Fibroblast of pulmonary artery (primary cell): ENCODE results near the gene RCC1.
"Not testable (repeated sequence)": the region's sequence is repeated elsewhere in the genome, so short reads cannot be mapped to it uniquely, and the experiment has no call there.

Source experiments
- DNase-seq: peaks from one replicate; pipeline ENCODE4 v3.0.0-alpha.2; 2010; ENCODE audit warnings: low read depth
- H3K4me3 ChIP-seq: replicated peaks from 2 replicates; pipeline ENCODE4 v1.5.1; 2011; ENCODE audit warnings: low read depth, mild to moderate bottlenecking, control low read depth, low read length, moderate library complexity
- CTCF ChIP-seq: IDR thresholded peaks from 2 replicates; pipeline ENCODE4 v1.5.1; 2011; ENCODE audit warnings: mild to moderate bottlenecking, control low read depth, low read length, inconsistent platforms; ENCODE audit errors: missing control alignments

RCC1 gene

GRCh38 chr1:28505406-28506187 is at the start of gene RCC1:
TSS of gene RCC1 (plus strand) at chr1:28506043. CDS start at chr1:28529867, 23,824 bp downstream.
- no peak for TF ChIP-seq CTCF
- DNase-seq, result peak; percentile 99
- peak within 1 kb of the TSS; percentile 99 for H3K4me3 ChIP-seq

GRCh38 chr1:28456078-28456477 is 49.8 kb upstream of the RCC1 start:
- TF ChIP-seq CTCF, result no peak
- H3K4me3 ChIP-seq, result no peak overlapping the region
- DNase-seq, result peak; percentile 85

GRCh38 chr1:28457678-28458077 is 48.2 kb upstream of the RCC1 start:
- H3K4me3 ChIP-seq, result no peak overlapping the region
- no peak for TF ChIP-seq CTCF
- DNase-seq, result no peak

GRCh38 chr1:28458237-28459228 is 47.3 kb upstream of the RCC1 start:
- TF ChIP-seq CTCF, result no peak
- no peak overlapping the region for H3K4me3 ChIP-seq
- DNase-seq, result no peak

GRCh38 chr1:28466226-28466778 is 39.5 kb upstream of the RCC1 start:
- no peak overlapping the region for H3K4me3 ChIP-seq
- TF ChIP-seq CTCF, result no peak
- DNase-seq, result no peak

- no peak for TF ChIP-seq CTCF
- no peak for DNase-seq
- no peak overlapping the region for H3K4me3 ChIP-seq
Observed at GRCh38 chr1:28470146-28470545, 35.7 kb upstream of the RCC1 start.

GRCh38 chr1:28479497-28479896 is 26.3 kb upstream of the RCC1 start:
- DNase-seq, H3K4me3 ChIP-seq: not testable (repeated sequence)
